ENCODE results near the gene PGLYRP4. TPM values are rescaled to one million over a fixed set of nuclear protein-coding genes. Genes with fewer than 3 reads are reported as not detected.

The PGLYRP4 gene
- total RNA-seq, 1 donor from 2014 or later, result not detected

GRCh38 chr1:153308540-153308939 is 40.1 kb downstream of the PGLYRP4 start:
- DNase-seq (no peak), ATAC-seq (no peak)
- intact Hi-C loops (cut with micrococcal nuclease), result no loop called here

- no peak for DNase-seq
- intact Hi-C loops (cut with micrococcal nuclease), result no loop called here
- ATAC-seq, result no peak
These were observed 41.4 kb downstream of the PGLYRP4 start for GRCh38 chr1:153307221-153307600.

- no peak for DNase-seq
- no peak for ATAC-seq
- intact Hi-C loops (cut with micrococcal nuclease), result no loop called here
These were observed 42.1 kb downstream of the PGLYRP4 start for GRCh38 chr1:153306303-153307220.

DNA sequence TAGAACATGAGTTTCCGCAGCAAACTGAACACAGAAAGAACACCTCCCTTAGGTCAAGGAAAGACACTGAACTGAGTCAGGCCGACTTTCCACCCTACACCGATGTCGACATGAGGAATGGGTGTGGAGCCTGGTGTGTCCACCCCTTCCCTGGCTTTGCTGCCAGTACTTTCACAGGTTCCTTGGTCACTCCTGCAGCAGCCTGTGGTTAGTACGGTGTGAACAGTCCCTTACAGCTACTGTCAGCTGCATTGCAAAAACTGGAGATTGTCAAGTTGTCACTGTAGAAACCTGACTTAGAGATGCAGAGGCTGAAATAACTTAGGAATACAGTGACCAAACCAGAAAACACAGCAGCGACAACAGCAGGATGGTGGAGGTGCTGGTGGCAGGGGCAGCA is 43.0 kb downstream of the PGLYRP4 start:
- no peak for ATAC-seq
- intact Hi-C loops (cut with micrococcal nuclease), result no loop called here
- no peak for DNase-seq

GRCh38 chr1:153302308-153302707 is 46.3 kb downstream of the PGLYRP4 start:
- no peak for DNase-seq
- ATAC-seq, result no peak
- intact Hi-C loops (cut with micrococcal nuclease), result no loop called here

DNA sequence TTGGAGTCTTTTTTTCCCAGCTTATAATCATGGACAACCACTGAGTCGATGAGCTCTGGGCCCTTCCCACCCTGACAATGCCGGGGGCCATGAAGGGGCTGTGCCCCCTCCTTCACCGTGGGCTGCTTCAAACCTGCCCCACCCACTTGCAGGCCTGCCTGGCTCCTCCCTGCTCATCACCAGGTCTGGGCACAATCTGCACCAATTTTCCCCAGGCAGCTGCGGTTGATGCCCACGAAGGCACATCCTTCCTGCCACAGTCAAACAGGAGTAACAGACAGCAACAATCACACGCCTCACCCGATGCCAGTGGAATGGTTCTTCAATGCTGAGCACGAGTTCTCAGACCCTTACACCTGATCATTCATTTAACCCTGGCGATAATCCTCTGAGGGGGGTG is 54.8 kb downstream of the PGLYRP4 start:
- ATAC-seq (no peak), DNase-seq (no peak)
- intact Hi-C loops (cut with micrococcal nuclease), result no loop called here

GRCh38 chr1:153293480-153293775 is 55.2 kb downstream of the PGLYRP4 start:
- no peak for ATAC-seq
- no peak for DNase-seq
- intact Hi-C loops (cut with micrococcal nuclease), result no loop called here

DNA sequence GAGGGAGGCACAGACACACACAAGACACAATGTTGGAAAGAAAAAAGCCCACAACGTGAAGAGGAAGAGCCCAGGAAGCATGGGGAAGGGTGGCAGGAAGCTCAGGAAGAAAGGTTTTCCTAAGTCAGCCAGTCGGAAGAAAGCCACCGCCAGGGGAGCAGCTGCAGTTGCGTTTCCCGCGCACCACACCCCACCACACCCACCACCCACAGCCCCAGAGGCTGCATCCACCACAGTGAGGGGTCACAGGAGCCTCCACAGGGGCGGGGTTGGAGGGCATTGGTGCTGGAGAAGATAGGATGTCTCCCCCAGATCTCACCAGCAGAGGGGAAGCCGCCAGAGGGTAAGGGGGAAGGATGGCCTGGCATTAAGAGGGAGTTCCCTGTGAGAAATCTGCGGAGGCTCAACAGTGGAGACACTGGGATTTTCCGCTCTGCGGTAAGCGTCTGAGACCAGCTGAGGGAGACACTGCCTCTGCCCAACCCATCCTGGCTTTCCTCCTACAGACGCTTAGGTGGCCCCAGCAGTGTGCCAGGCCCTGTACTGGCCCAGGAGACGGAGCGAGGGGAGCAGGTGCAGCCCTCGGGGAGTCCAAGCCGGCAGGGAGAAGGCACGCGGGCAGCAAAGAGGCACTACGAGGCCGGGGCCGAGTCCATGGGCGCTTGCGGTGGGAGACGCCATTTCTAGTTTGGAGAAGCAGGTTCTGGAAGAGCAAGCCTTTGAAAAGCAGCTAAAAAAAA is 55.7 kb downstream of the PGLYRP4 start:
- ATAC-seq (no peak), DNase-seq (no peak)
- intact Hi-C loops (cut with micrococcal nuclease), result no loop called here

GRCh38 chr1:153292185-153292584 is 56.5 kb downstream of the PGLYRP4 start:
- ATAC-seq (no peak), DNase-seq (no peak)
- intact Hi-C loops (cut with micrococcal nuclease), result no loop called here

GRCh38 chr1:153291514-153291913 is 57.1 kb downstream of the PGLYRP4 start:
- intact Hi-C loops (cut with micrococcal nuclease), result no loop called here
- ATAC-seq (no peak), DNase-seq (no peak)

- intact Hi-C loops (cut with micrococcal nuclease), result no loop called here
- ATAC-seq (no peak), DNase-seq (no peak)
These were observed 59.9 kb downstream of the PGLYRP4 start for GRCh38 chr1:153288634-153289275.

Other genes starting within 250 kb of the PGLYRP4 start
- not detected for gene SPRR2F, start 235.3 kb downstream of the PGLYRP4 start, total RNA-seq
- gene SPRR2G, start 198.0 kb downstream of the PGLYRP4 start, total RNA-seq, result not detected
- gene LELP1, start 145.4 kb downstream of the PGLYRP4 start, total RNA-seq, result not detected
- gene PRR9, start 131.3 kb downstream of the PGLYRP4 start, total RNA-seq, result not detected
- not detected for gene LORICRIN, start 89.2 kb downstream of the PGLYRP4 start, total RNA-seq
- not detected for gene PGLYRP3, start 35.9 kb downstream of the PGLYRP4 start, total RNA-seq
- gene S100A9, start 9.0 kb upstream of the PGLYRP4 start, total RNA-seq, result 87.0 TPM
- 3.5 TPM for gene S100A12, start 26.8 kb upstream of the PGLYRP4 start, total RNA-seq
- 40.7 TPM for gene S100A8, start 42.2 kb upstream of the PGLYRP4 start, total RNA-seq
- gene S100A7A, start 67.7 kb upstream of the PGLYRP4 start, total RNA-seq, result not detected
- not detected for gene S100A7, start 111.8 kb upstream of the PGLYRP4 start, total RNA-seq
- 201 TPM for gene S100A6, start 187.2 kb upstream of the PGLYRP4 start, total RNA-seq
- gene S100A5, start 192.1 kb upstream of the PGLYRP4 start, total RNA-seq, result not detected
- gene S100A4, start 197.0 kb upstream of the PGLYRP4 start, total RNA-seq, result 114 TPM
- gene S100A3, start 200.4 kb upstream of the PGLYRP4 start, total RNA-seq, result 0.79 TPM
- gene S100A2, start 217.0 kb upstream of the PGLYRP4 start, total RNA-seq, result 1.9 TPM